Ovary (tissue), 9 donors: ENCODE measurements around the gene FAM107A. TPM values are rescaled to one million over a fixed set of nuclear protein-coding genes. Genes with fewer than 3 reads are reported as not detected.

Experiments
- DNase-seq, 5 donors: peaks; one replicate each; pipeline ENCODE4 v3.0.0-alpha.2; 2019 to 2020
- H3K27ac ChIP-seq, 2 donors: fragments of 200-600 bp; one replicate each; pipeline versions ENCODE4 v1.5.1 to v1.8.0; 2019 to 2022
- H3K27me3 ChIP-seq: fragments of 200-600 bp; one replicate; pipeline ENCODE4 v1.8.0; 2022
- H3K36me3 ChIP-seq: fragments of 200-600 bp; sonication (generic); one replicate; pipeline ENCODE4 v1.5.1; 2019
- H3K4me1 ChIP-seq: one replicate; pipeline ENCODE4 v1.8.1; 2013; ENCODE audit warnings: mild to moderate bottlenecking, moderate library complexity; ENCODE audit not compliant: insufficient read depth
- H3K4me3 ChIP-seq: fragments of 200-600 bp; sonication (generic); one replicate; pipeline ENCODE4 v1.5.1; 2017
- H3K9me3 ChIP-seq, 2 donors: fragments of 200-600 bp in 1 of 2; sonication (generic) in 1 of 2; one replicate each; pipeline versions ENCODE4 v1.5.1 to v1.8.1; 2013 to 2019; ENCODE audit warnings: mild to moderate bottlenecking in 1 of 2, moderate library complexity in 1 of 2
- CTCF ChIP-seq, 3 donors: fragments of 450-650 bp in 2 of 3; fragments of 200-600 bp in 1 of 3; IDR thresholded peaks; one replicate each; pipeline versions ENCODE4 v1.5.1 to v1.8.0; 2016 to 2022; ENCODE audit warnings: antibody characterized with exemption in 3 of 3, mild to moderate bottlenecking in 1 of 3
- EP300 ChIP-seq: sonication (generic); formaldehyde crosslinking; IDR thresholded peaks from one replicate; pipeline ENCODE4 v1.6.1; 2017; ENCODE audit warnings: antibody characterized with exemption
- POLR2A ChIP-seq: fragments of 450-650 bp; IDR thresholded peaks from one replicate; pipeline ENCODE4 v1.6.1; 2017; ENCODE audit warnings: antibody characterized with exemption, mild to moderate bottlenecking, moderate library complexity
- WGBS, 3 donors: extraction: QIAGEN DNeasy Blood & Tissue Kit in 1 of 3; methylation state at CpG; one replicate each; pipeline versions ENCODE4 v1.1.5 to v1.1.7; 2013 to 2017; 5-methylcytosine and 5-hydroxymethylcytosine counted together
- intact Hi-C, 4 donors: fragments of 100-400 bp; cut with DNase I; formaldehyde crosslinking; loops; one replicate each; pipeline versions ENCODE4 v1.11.0 to v1.15.1; 2022 to 2023
- polyA plus RNA-seq, 2 donors: library from polyadenylated mRNA; stranded (reverse); fragments of 200-250 nt in 1 of 2; fragments of 350-450 nt in 1 of 2; fragmentation: Illumina TruSeq in 1 of 2; extraction: RNeasy Lipid Tissue Mini Kit (QIAGEN cat#74804) in 1 of 2; gene quantifications; one replicate each; pipeline ENCODE4 v1.2.3, GENCODE V29; 2013 to 2014
- total RNA-seq, 7 donors: library from RNA; depleted of rRNA in 2 of 7; stranded (reverse); fragments of >200 nt in 2 of 7; fragmentation: NEBNext Ultra II Directional in 3 of 7; extraction: Animal tissue kit (Norgen Biotek cat#: 25700) in 3 of 7; gene quantifications; one replicate each; pipeline versions ENCODE4 v1.1.0 to v1.2.4, GENCODE V29; 2016 to 2023
- donor health status: DM: no; HTN: no; CAD: no; lungs with moderate emphysema.
- donor health status: DM: no; HTN: no; CAD: no.
- donor health status: Bipolar disorder and iron deficiency.
- donor health status: DM: yes; HTN: yes; CAD: no.
- donor health status: DM: no; HTN: no; CAD: no.
- donor health status: DM: yes; HTN: yes; CAD: no.

Gene FAM107A
- total and polyA plus RNA-seq, 9 donors: 2.7 to 47.3 (median 14.4) TPM

- no peak for DNase-seq
- intact Hi-C loops: no loop called here
- Histone ChIP-seq H3K36me3 (no peaks in the 10 kb centered on the region), H3K9me3 (peaks cover 0 to 5% of the 10 kb centered on the region in 2 donors), H3K4me1 (no peaks in the 10 kb centered on the region), H3K4me3 (no peak overlapping the region), H3K27ac (no peak overlapping the region), H3K27me3 (no peaks in the 10 kb centered on the region)
- WGBS, 3 donors: 76 to 80% (median 79%) methylated on average over 4 of the region's 4 CpGs
- no peak for TF ChIP-seq CTCF (IDR thresholded peaks at IDR 0.05)
Observed at GRCh38 chr3:58551636-58552180, 25.5 kb downstream of the FAM107A start.

GRCh38 chr3:58544541-58544940 lies 32.6 kb downstream of the FAM107A start:
- 82 to 91% (median 91%) methylated on average over 3 of the region's 3 CpGs for WGBS, 3 donors
- H3K36me3 ChIP-seq: no peaks in the 10 kb centered on the region
- no peak for TF ChIP-seq CTCF (IDR thresholded peaks at IDR 0.05)
- no peak for TF ChIP-seq POLR2A
- no peak for TF ChIP-seq EP300

GRCh38 chr3:58540176-58540858 lies 36.9 kb downstream of the FAM107A start:
- no peak for DNase-seq
- Histone ChIP-seq H3K4me3 (no peak overlapping the region), H3K27ac (no peak overlapping the region), H3K4me1 (peaks cover 14% of the 10 kb centered on the region), H3K9me3 (no peaks in the 10 kb centered on the region), H3K36me3 (no peaks in the 10 kb centered on the region), H3K27me3 (no peaks in the 10 kb centered on the region)
- TF ChIP-seq CTCF (IDR thresholded peaks at IDR 0.05) (no peak), EP300 (no peak), POLR2A (no peak)
- intact Hi-C loops: no loop called here
- WGBS, 3 donors: 90 to 95% (median 94%) methylated on average over 8 of the region's 8 CpGs

More at GRCh38 chr3:58544541-58544940, 32.6 kb downstream of the FAM107A start:
- H3K4me1 ChIP-seq: no peaks in the 10 kb centered on the region
- no peak overlapping the region for H3K4me3 ChIP-seq
- H3K9me3 ChIP-seq: no peaks in the 10 kb centered on the region
- intact Hi-C loops: no loop called here
- no peaks in the 10 kb centered on the region for H3K27me3 ChIP-seq
- no peak overlapping the region for H3K27ac ChIP-seq
- DNase-seq: no peak

GRCh38 chr3:58539626-58540025 lies 37.6 kb downstream of the FAM107A start:
- H3K36me3 ChIP-seq: no peaks in the 10 kb centered on the region
- H3K27me3 ChIP-seq: no peaks in the 10 kb centered on the region
- intact Hi-C loops: loop anchor here in 2 of 4 donors (10.0 kb wide), 2 partner anchors 215 to 345 kb away; no protein-coding TSS in a partner anchor
- WGBS, 3 donors: 84 to 92% (median 88%) methylated on average over 10 of the region's 10 CpGs
- no peak overlapping the region for H3K27ac ChIP-seq
- no peak for DNase-seq
- H3K4me1 ChIP-seq: peaks cover 14% of the 10 kb centered on the region
- H3K4me3 ChIP-seq: no peak overlapping the region
- no peak for TF ChIP-seq EP300
- no peak for TF ChIP-seq POLR2A
- no peak for TF ChIP-seq CTCF (IDR thresholded peaks at IDR 0.05)
- H3K9me3 ChIP-seq: no peaks in the 10 kb centered on the region
